ENCODE measurements around the gene WDR90. TPM values are rescaled to one million over a fixed set of nuclear protein-coding genes. Genes with fewer than 3 reads are reported as not detected.
A peak's percentile ranks its signal among the peaks of the same experiment; 100 is the strongest.

Gene WDR90
- total and polyA plus RNA-seq, 10 of the 15 experiments (the other 5 are each of a cell fraction or from before 2014, with no cell fraction given): 2.0 to 65.0 (median 16.7) TPM

DNA sequence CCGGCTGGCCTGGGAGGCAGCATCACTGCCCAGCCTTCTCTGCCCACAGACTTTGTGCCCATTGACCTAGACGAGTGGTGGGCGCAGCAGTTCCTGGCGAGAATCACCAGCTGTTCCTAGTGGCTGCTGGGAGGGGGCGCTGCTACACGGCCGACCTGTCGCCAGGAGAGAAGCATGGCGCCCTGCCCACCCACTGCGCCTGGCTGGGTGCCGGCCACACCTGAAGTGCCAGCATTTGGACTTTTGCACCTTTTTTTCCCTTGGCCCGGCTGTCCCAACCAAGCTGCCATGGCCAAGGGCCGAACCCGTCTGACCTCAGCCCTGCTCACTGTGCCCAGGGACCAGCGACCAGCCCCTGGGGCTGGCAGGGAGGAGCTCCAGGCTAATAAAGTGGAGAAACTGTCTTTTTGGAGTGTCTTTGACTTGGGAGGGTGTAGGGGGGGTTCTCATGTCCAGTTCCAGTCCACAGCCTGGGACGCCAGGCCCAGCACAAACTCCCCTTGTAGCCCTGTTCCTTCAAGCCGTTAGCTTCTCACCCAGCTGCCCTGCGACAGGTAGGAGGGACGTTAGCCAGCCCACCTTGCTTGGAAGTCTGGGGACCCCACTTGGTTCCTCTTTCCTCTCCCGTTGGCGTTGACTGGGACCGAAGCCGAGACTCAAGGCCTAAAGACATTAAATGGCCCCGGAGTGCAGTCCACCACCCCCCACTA lies 939 bp upstream of the WDR90 start:
- ChIA-PET CTCF (interaction anchor here (0.6 to 3.1 kb wide), 8 partner anchors 10 to 47 kb away, joined by 3 to 11 read pairs (median 4); partner anchors contain the start of genes JMJD8, METTL26 and RHOT2), SMC1A (ENCODE audit: uncharacterized antibody, unreplicated experiment) (interaction anchor here (0.8 kb wide), 1 partner anchor 12 kb away, joined by 5 read pairs; the partner anchor contains the start of gene METTL26), POLR2A (interaction anchor here (1.1 to 1.4 kb wide), 2 partner anchors 12 to 32 kb away, joined by 4 read pairs; partner anchors contain the start of genes METTL26 and STUB1), RAD21 (ENCODE audit: unreplicated experiment) (interaction anchor here (1.8 to 3.4 kb wide), 2 partner anchors 12 kb away, joined by 7 to 13 read pairs; partner anchors contain the start of gene METTL26)
- WGBS (ENCODE audit: insufficient coverage, insufficient replicate concordance, low lambda C conversion rate, missing lambda C conversion rate): 1% methylated on average over 24 of the region's 24 CpGs
- no peaks in the 10 kb centered on the region for H3K9me3 ChIP-seq (replicated peaks; ENCODE audit: control insufficient read depth, insufficient read depth, low read length)
- no peak overlapping the region; the same call in 1 of the 2 replicates for H2AFZ ChIP-seq (ENCODE audit: control insufficient read depth, low read depth, low read length)
- intact Hi-C loops (cut with micrococcal nuclease; ENCODE audit: unreplicated experiment): no loop called here
- H3K4me2 ChIP-seq (ENCODE audit: control insufficient read depth, insufficient read depth): peak overlapping the region; percentile 95
- peak overlapping the region; percentile 92 for H3K9ac ChIP-seq (ENCODE audit: control insufficient read depth, insufficient read depth, low read length)
- no peaks in the 10 kb centered on the region for H4K20me1 ChIP-seq (ENCODE audit: control insufficient read depth, insufficient read depth)
- no TSS peak for BruUV-seq (replicated peaks)
- H3K27ac ChIP-seq (ENCODE audit: control insufficient read depth, insufficient read depth): peak overlapping the region; percentile 80
- peaks cover 9% of the 10 kb centered on the region for H3K4me1 ChIP-seq (ENCODE audit: control insufficient read depth, insufficient read depth, low read length)
- ATAC-seq: peak; percentile 69
- no peaks in the 10 kb centered on the region for H3K27me3 ChIP-seq (replicated peaks in 1 of 2; ENCODE audit: control insufficient read depth in 2 of 2, insufficient read depth in 2 of 2, low read length in 1 of 2)
- H3K4me3 ChIP-seq: peak overlapping the region; percentile 70
- FAIRE-seq: peak; percentile 87
- in situ Hi-C loops (cut with MboI): no loop called here
- DNase-seq (ENCODE audit: low read depth, low spot score): no peak
- H3K79me2 ChIP-seq (ENCODE audit: control insufficient read depth, insufficient read depth, low read length): peaks cover 24% of the 10 kb centered on the region
- peaks cover 0 to 2% of the 10 kb centered on the region in 2 experiments; a peak in 2 of 4 replicates for H3K36me3 ChIP-seq (ENCODE audit: control insufficient read depth in 2 of 2, insufficient read depth in 2 of 2, low read length in 1 of 2)
- no peak for TF ChIP-seq SMAD1 (IDR thresholded peaks at IDR 0.05; ENCODE audit: low read depth, partially characterized antibody)
- TF ChIP-seq, protein P1, sequence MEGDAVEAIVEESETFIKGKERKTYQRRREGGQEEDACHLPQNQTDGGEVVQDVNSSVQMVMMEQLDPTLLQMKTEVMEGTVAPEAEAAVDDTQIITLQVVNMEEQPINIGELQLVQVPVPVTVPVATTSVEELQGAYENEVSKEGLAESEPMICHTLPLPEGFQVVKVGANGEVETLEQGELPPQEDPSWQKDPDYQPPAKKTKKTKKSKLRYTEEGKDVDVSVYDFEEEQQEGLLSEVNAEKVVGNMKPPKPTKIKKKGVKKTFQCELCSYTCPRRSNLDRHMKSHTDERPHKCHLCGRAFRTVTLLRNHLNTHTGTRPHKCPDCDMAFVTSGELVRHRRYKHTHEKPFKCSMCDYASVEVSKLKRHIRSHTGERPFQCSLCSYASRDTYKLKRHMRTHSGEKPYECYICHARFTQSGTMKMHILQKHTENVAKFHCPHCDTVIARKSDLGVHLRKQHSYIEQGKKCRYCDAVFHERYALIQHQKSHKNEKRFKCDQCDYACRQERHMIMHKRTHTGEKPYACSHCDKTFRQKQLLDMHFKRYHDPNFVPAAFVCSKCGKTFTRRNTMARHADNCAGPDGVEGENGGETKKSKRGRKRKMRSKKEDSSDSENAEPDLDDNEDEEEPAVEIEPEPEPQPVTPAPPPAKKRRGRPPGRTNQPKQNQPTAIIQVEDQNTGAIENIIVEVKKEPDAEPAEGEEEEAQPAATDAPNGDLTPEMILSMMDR (IDR thresholded peaks at IDR 0.05 in 2 of 3, conservative IDR thresholded peaks at IDR 0.05 in 1 of 3; ENCODE audit: control insufficient read depth in 2 of 3, extremely low read depth in 1 of 3, insufficient read depth in 1 of 3, low read depth in 3 of 3, low read length in 3 of 3): peak; percentile 65 to 82 (median 73)
- no peak for TF ChIP-seq NR2F1 (conservative IDR thresholded peaks at IDR 0.05)
- 0 out of 2 replicates have a peak, but pooled peaks have one; percentile 19 for TF ChIP-seq GATAD2B (conservative IDR thresholded peaks at IDR 0.05; ENCODE audit: low read depth)
- TF ChIP-seq DPF2 (IDR thresholded peaks at IDR 0.05): no peak
- peak; percentile 50; the same call in 1 of the 2 replicates for TF ChIP-seq SIN3A (IDR thresholded peaks at IDR 0.05; ENCODE audit: low read depth, low read length)
- no peak for TF ChIP-seq ZSCAN29 (IDR thresholded peaks at IDR 0.05)
- TF ChIP-seq MTA2 (IDR thresholded peaks at IDR 0.05; ENCODE audit: low read depth): no peak
- no peak for TF ChIP-seq HCFC1 (IDR thresholded peaks at IDR 0.05; ENCODE audit: low read length)
- peak; percentile 67; the same call in 1 of the 2 replicates for TF ChIP-seq HDGF (IDR thresholded peaks at IDR 0.05)
- no peak for TF ChIP-seq FOXM1 (IDR thresholded peaks at IDR 0.05; ENCODE audit: low read depth, low read length)
- TF ChIP-seq RAD21 (IDR thresholded peaks at IDR 0.05; ENCODE audit: insufficient read depth, low read depth, low read length): 0 out of 2 replicates have a peak, but pooled peaks have one; percentile 28
- TF ChIP-seq IRF4 (IDR thresholded peaks at IDR 0.05; ENCODE audit: low read depth, low read length): no peak
- no peak for TF ChIP-seq SUPT20H (IDR thresholded peaks at IDR 0.05; ENCODE audit: borderline replicate concordance, control insufficient read depth, low read depth, low read length)
- TF ChIP-seq, protein P2, sequence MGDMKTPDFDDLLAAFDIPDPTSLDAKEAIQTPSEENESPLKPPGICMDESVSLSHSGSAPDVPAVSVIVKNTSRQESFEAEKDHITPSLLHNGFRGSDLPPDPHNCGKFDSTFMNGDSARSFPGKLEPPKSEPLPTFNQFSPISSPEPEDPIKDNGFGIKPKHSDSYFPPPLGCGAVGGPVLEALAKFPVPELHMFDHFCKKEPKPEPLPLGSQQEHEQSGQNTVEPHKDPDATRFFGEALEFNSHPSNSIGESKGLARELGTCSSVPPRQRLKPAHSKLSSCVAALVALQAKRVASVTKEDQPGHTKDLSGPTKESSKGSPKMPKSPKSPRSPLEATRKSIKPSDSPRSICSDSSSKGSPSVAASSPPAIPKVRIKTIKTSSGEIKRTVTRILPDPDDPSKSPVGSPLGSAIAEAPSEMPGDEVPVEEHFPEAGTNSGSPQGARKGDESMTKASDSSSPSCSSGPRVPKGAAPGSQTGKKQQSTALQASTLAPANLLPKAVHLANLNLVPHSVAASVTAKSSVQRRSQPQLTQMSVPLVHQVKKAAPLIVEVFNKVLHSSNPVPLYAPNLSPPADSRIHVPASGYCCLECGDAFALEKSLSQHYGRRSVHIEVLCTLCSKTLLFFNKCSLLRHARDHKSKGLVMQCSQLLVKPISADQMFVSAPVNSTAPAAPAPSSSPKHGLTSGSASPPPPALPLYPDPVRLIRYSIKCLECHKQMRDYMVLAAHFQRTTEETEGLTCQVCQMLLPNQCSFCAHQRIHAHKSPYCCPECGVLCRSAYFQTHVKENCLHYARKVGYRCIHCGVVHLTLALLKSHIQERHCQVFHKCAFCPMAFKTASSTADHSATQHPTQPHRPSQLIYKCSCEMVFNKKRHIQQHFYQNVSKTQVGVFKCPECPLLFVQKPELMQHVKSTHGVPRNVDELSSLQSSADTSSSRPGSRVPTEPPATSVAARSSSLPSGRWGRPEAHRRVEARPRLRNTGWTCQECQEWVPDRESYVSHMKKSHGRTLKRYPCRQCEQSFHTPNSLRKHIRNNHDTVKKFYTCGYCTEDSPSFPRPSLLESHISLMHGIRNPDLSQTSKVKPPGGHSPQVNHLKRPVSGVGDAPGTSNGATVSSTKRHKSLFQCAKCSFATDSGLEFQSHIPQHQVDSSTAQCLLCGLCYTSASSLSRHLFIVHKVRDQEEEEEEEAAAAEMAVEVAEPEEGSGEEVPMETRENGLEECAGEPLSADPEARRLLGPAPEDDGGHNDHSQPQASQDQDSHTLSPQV (IDR thresholded peaks at IDR 0.05): no peak
- TF ChIP-seq LARP7 (IDR thresholded peaks at IDR 0.05): no peak; the same call in 1 of the 2 replicates
- no peak for TF ChIP-seq TAF1 (IDR thresholded peaks at IDR 0.05; ENCODE audit: borderline replicate concordance, low read depth, low read length)
